Activated CD8-positive, alpha-beta T cell treated with anti-CD3 and anti-CD28 coated beads, Interleukin-2, amount 10 ng/mL, durations not matched to agents 7 days and 5 days (primary cell): ENCODE measurements around the gene LDHAL6B. TPM values are rescaled to one million over a fixed set of nuclear protein-coding genes. Genes with fewer than 3 reads are reported as not detected.
A peak's percentile ranks its signal among the peaks of the same experiment; 100 is the strongest.

Source experiments
- ATAC-seq: fragments of 150-1000 bp; cut with Tn5 transposase; one replicate; pipeline ENCODE4 v1.10.0; 2021; ENCODE audit warnings: moderate library complexity
- CTCF ChIA-PET: fragments of 350-600 bp; sonication (Branson Sonifier 250); formaldehyde crosslinking; loops from one replicate; lab custom pipeline; 2021; ENCODE audit warnings: antibody characterized with exemption; lab: Charles Lee
- POLR2A ChIA-PET: fragments of 350-600 bp; sonication (Branson Sonifier 250); formaldehyde crosslinking; loops from one replicate; lab custom pipeline; 2021; ENCODE audit warnings: antibody characterized with exemption; lab: Charles Lee
- DNase-seq: peaks from one replicate; pipeline ENCODE4 v3.0.0-alpha.2; 2020
- H3K27ac Mint-ChIP-seq: one replicate; pipeline ENCODE4 v1.8.0; 2021; ENCODE audit warnings: mild to moderate bottlenecking, mixed read lengths
- H3K27me3 Mint-ChIP-seq: one replicate; pipeline ENCODE4 v1.8.0; 2021; ENCODE audit warnings: low read depth, mixed read lengths
- H3K36me3 Mint-ChIP-seq: one replicate; pipeline ENCODE4 v1.8.0; 2021; ENCODE audit warnings: low read depth, mixed read lengths
- H3K4me1 Mint-ChIP-seq: one replicate; pipeline ENCODE4 v1.8.0; 2021; ENCODE audit warnings: low read depth, mixed read lengths
- H3K4me3 Mint-ChIP-seq: one replicate; pipeline ENCODE4 v1.8.0; 2021; ENCODE audit warnings: mild to moderate bottlenecking, mixed read lengths
- H3K9me3 Mint-ChIP-seq: one replicate; pipeline ENCODE4 v1.8.0; 2022; ENCODE audit warnings: mixed read lengths; ENCODE audit not compliant: insufficient read depth
- total RNA-seq, 2 experiments: library from RNA; stranded (reverse); gene quantifications; one replicate each; pipeline ENCODE4 v1.2.3, GENCODE V29; 2021

Gene LDHAL6B
- total RNA-seq, 2 experiments from 2014 or later: not detected

- Mint-ChIP-seq H3K9me3 (no peaks in the 10 kb centered on the region), H3K27me3 (peaks cover 2% of the 10 kb centered on the region), H3K36me3 (peaks cover 38% of the 10 kb centered on the region), H3K4me1 (peaks cover 11% of the 10 kb centered on the region), H3K4me3 (no peak overlapping the region), H3K27ac (no peak overlapping the region)
- POLR2A ChIA-PET: no interaction called here
- CTCF ChIA-PET: no interaction called here
- DNase-seq: no peak
- ATAC-seq: no peak
These were observed 16.4 kb downstream of the LDHAL6B start for GRCh38 chr15:59222906-59223550.

GRCh38 chr15:59223736-59224135, 17.1 kb downstream of the LDHAL6B start:
- POLR2A ChIA-PET: no interaction called here
- CTCF ChIA-PET: interaction anchor here (0.6 to 1.4 kb wide), 3 partner anchors 10 to 306 kb away, joined by 3 read pairs; no protein-coding TSS in a partner anchor

GRCh38 chr15:59224474-59224873, 17.8 kb downstream of the LDHAL6B start:
- Mint-ChIP-seq H3K4me1 (peaks cover 11% of the 10 kb centered on the region), H3K27me3 (no peaks in the 10 kb centered on the region), H3K36me3 (peaks cover 32% of the 10 kb centered on the region), H3K4me3 (no peak overlapping the region), H3K27ac (no peak overlapping the region), H3K9me3 (no peaks in the 10 kb centered on the region)
- CTCF ChIA-PET: interaction anchor here (1.3 to 1.4 kb wide), 3 partner anchors 9 to 305 kb away, joined by 3 read pairs; no protein-coding TSS in a partner anchor
- ATAC-seq (no peak), DNase-seq (no peak)
- POLR2A ChIA-PET: no interaction called here

More at GRCh38 chr15:59223736-59224135, 17.1 kb downstream of the LDHAL6B start:
- Mint-ChIP-seq H3K27me3 (no peaks in the 10 kb centered on the region), H3K4me1 (peaks cover 11% of the 10 kb centered on the region), H3K27ac (no peak overlapping the region), H3K36me3 (peaks cover 35% of the 10 kb centered on the region), H3K9me3 (no peaks in the 10 kb centered on the region), H3K4me3 (no peak overlapping the region)
- ATAC-seq: no peak
- no peak for DNase-seq

GRCh38 chr15:59227021-59227420, 20.4 kb downstream of the LDHAL6B start:
- CTCF ChIA-PET: interaction anchor here (1.2 kb wide), 1 partner anchor 20 kb away, joined by 3 read pairs; no protein-coding TSS in a partner anchor
- Mint-ChIP-seq H3K4me1 (peaks cover 11% of the 10 kb centered on the region), H3K36me3 (peaks cover 26% of the 10 kb centered on the region), H3K27me3 (no peaks in the 10 kb centered on the region), H3K4me3 (no peak overlapping the region), H3K27ac (no peak overlapping the region), H3K9me3 (no peaks in the 10 kb centered on the region)
- POLR2A ChIA-PET: no interaction called here
- DNase-seq: no peak
- no peak for ATAC-seq

GRCh38 chr15:59229015-59229414, 22.4 kb downstream of the LDHAL6B start:
- ChIA-PET CTCF (interaction anchor here (0.7 kb wide), 2 partner anchors 67 to 304 kb away, joined by 3 read pairs; no protein-coding TSS in a partner anchor), POLR2A (no interaction called here)
- Mint-ChIP-seq H3K27ac (no peak overlapping the region), H3K27me3 (no peaks in the 10 kb centered on the region), H3K4me3 (no peak overlapping the region), H3K36me3 (peaks cover 13% of the 10 kb centered on the region), H3K9me3 (no peaks in the 10 kb centered on the region), H3K4me1 (peaks cover 11% of the 10 kb centered on the region)
- DNase-seq (no peak), ATAC-seq (no peak)

GRCh38 chr15:59229453-59229852, 22.8 kb downstream of the LDHAL6B start:
- H3K9me3 Mint-ChIP-seq: no peaks in the 10 kb centered on the region
- no peak overlapping the region for H3K4me3 Mint-ChIP-seq
- peaks cover 13% of the 10 kb centered on the region for H3K36me3 Mint-ChIP-seq
- ATAC-seq (no peak), DNase-seq (no peak)
- H3K4me1 Mint-ChIP-seq: peaks cover 11% of the 10 kb centered on the region
- H3K27me3 Mint-ChIP-seq: no peaks in the 10 kb centered on the region
- CTCF ChIA-PET: interaction anchor here (0.7 kb wide), 1 partner anchor 68 kb away, joined by 3 read pairs; no protein-coding TSS in a partner anchor
- H3K27ac Mint-ChIP-seq: no peak overlapping the region
- POLR2A ChIA-PET: no interaction called here

GRCh38 chr15:59230531-59231055, 23.9 kb downstream of the LDHAL6B start:
- H3K9me3 Mint-ChIP-seq: no peaks in the 10 kb centered on the region
- CTCF ChIA-PET: interaction anchor here (1.6 kb wide), 1 partner anchor 298 kb away, joined by 4 read pairs; no protein-coding TSS in a partner anchor

GRCh38 chr15:59232476-59232875, 25.8 kb downstream of the LDHAL6B start:
- Mint-ChIP-seq H3K36me3 (peaks cover 17% of the 10 kb centered on the region), H3K27ac (no peak overlapping the region), H3K9me3 (no peaks in the 10 kb centered on the region), H3K27me3 (no peaks in the 10 kb centered on the region), H3K4me1 (peaks cover 11% of the 10 kb centered on the region), H3K4me3 (no peak overlapping the region)
- DNase-seq (no peak), ATAC-seq (no peak)
- ChIA-PET POLR2A (no interaction called here), CTCF (interaction anchor here (1.6 kb wide), 1 partner anchor 8 kb away, joined by 3 read pairs; no protein-coding TSS in a partner anchor)

More at GRCh38 chr15:59230531-59231055, 23.9 kb downstream of the LDHAL6B start:
- peaks cover 17% of the 10 kb centered on the region for H3K36me3 Mint-ChIP-seq
- no peak overlapping the region for H3K27ac Mint-ChIP-seq
- H3K4me3 Mint-ChIP-seq: no peak overlapping the region
- DNase-seq (no peak), ATAC-seq (no peak)
- H3K4me1 Mint-ChIP-seq: peaks cover 11% of the 10 kb centered on the region
- POLR2A ChIA-PET: no interaction called here
- H3K27me3 Mint-ChIP-seq: no peaks in the 10 kb centered on the region

GRCh38 chr15:59236394-59236793, 29.8 kb downstream of the LDHAL6B start:
- Mint-ChIP-seq H3K36me3 (peaks cover 14% of the 10 kb centered on the region), H3K27ac (peak overlapping the region; percentile 7), H3K4me1 (peaks cover 14% of the 10 kb centered on the region), H3K4me3 (no peak overlapping the region), H3K27me3 (no peaks in the 10 kb centered on the region), H3K9me3 (no peaks in the 10 kb centered on the region)
- ChIA-PET CTCF (interaction anchor here (1.1 kb wide), 1 partner anchor 9 kb away, joined by 3 read pairs; no protein-coding TSS in a partner anchor), POLR2A (no interaction called here)
- DNase-seq: no peak
- ATAC-seq: no peak

- peaks cover 2% of the 10 kb centered on the region for H3K27me3 Mint-ChIP-seq
- H3K4me3 Mint-ChIP-seq: no peak overlapping the region
- H3K9me3 Mint-ChIP-seq: no peaks in the 10 kb centered on the region
- CTCF ChIA-PET: interaction anchor here (1.1 to 1.3 kb wide), 2 partner anchors 9 to 10 kb away, joined by 3 to 5 read pairs; no protein-coding TSS in a partner anchor
- H3K27ac Mint-ChIP-seq: no peak overlapping the region
- H3K4me1 Mint-ChIP-seq: peaks cover 14% of the 10 kb centered on the region
- POLR2A ChIA-PET: no interaction called here
- peaks cover 17% of the 10 kb centered on the region for H3K36me3 Mint-ChIP-seq
- DNase-seq: no peak
- ATAC-seq: no peak
These were observed 30.6 kb downstream of the LDHAL6B start for GRCh38 chr15:59237119-59237855.

GRCh38 chr15:59237924-59238331, 31.3 kb downstream of the LDHAL6B start:
- ATAC-seq: no peak
- Mint-ChIP-seq H3K4me3 (no peak overlapping the region), H3K4me1 (peaks cover 14% of the 10 kb centered on the region), H3K36me3 (peaks cover 20% of the 10 kb centered on the region), H3K27ac (no peak overlapping the region), H3K27me3 (peaks cover 4% of the 10 kb centered on the region), H3K9me3 (no peaks in the 10 kb centered on the region)
- ChIA-PET CTCF (interaction anchor here (1.3 kb wide), 1 partner anchor 9 kb away, joined by 5 read pairs; no protein-coding TSS in a partner anchor), POLR2A (no interaction called here)
- no peak for DNase-seq
